H9 (cell line): ENCODE measurements around the gene HSPH1. TPM values are rescaled to one million over a fixed set of nuclear protein-coding genes. Genes with fewer than 3 reads are reported as not detected.

Source experiments
- DNase-seq: peaks from one replicate; pipeline ENCODE4 v3.0.0-alpha.2; 2017
- H2AFZ ChIP-seq: one replicate; pipeline ENCODE4 v1.6.1; 2013; ENCODE audit warnings: mild to moderate bottlenecking, low read length, control low read depth, moderate library complexity
- H2AK5ac ChIP-seq: 2 replicates; pipeline ENCODE4 v1.6.1; 2013; ENCODE audit warnings: low read length, control low read depth, mixed read lengths; ENCODE audit not compliant: insufficient read length
- H2BK120ac ChIP-seq: one replicate; pipeline ENCODE4 v1.6.1; 2013; ENCODE audit warnings: low read depth, mild to moderate bottlenecking, low read length, control low read depth, inconsistent platforms; ENCODE audit not compliant: poor library complexity, severe bottlenecking
- H2BK12ac ChIP-seq: 2 replicates; pipeline ENCODE4 v1.6.1; 2013; ENCODE audit warnings: low read length, control low read depth, mixed read lengths, low read depth; ENCODE audit not compliant: insufficient read length
- H2BK15ac ChIP-seq: 2 replicates; pipeline ENCODE4 v1.6.1; 2013; ENCODE audit warnings: low read depth, low read length, control low read depth
- H2BK20ac ChIP-seq: one replicate; pipeline ENCODE4 v1.6.1; 2013; ENCODE audit warnings: low read depth, mild to moderate bottlenecking, low read length, control low read depth, inconsistent platforms; ENCODE audit not compliant: poor library complexity, severe bottlenecking
- H2BK5ac ChIP-seq: 2 replicates; pipeline ENCODE4 v1.6.1; 2013; ENCODE audit warnings: low read length, control low read depth, mixed read lengths; ENCODE audit not compliant: insufficient read length
- H3K14ac ChIP-seq: 2 replicates; pipeline ENCODE4 v1.6.1; 2013; ENCODE audit warnings: low read length, control low read depth; ENCODE audit not compliant: insufficient read depth
- H3K18ac ChIP-seq: 2 replicates; pipeline ENCODE4 v1.6.1; 2013; ENCODE audit warnings: low read depth, mild to moderate bottlenecking, mixed read lengths, low read length, control low read depth; ENCODE audit not compliant: insufficient read length
- H3K23ac ChIP-seq: 2 replicates; pipeline ENCODE4 v1.6.1; 2013; ENCODE audit warnings: low read length, control low read depth, mixed read lengths, low read depth; ENCODE audit not compliant: insufficient read length
- H3K23me2 ChIP-seq: 2 replicates; pipeline ENCODE4 v1.6.1; 2013; ENCODE audit warnings: low read depth, mild to moderate bottlenecking, mixed read lengths, low read length, control low read depth; ENCODE audit not compliant: insufficient read length, poor library complexity, severe bottlenecking
- H3K27ac ChIP-seq: 2 replicates; pipeline ENCODE4 v1.5.1; 2013; ENCODE audit warnings: low read length, control low read depth, mixed read lengths, low read depth; ENCODE audit not compliant: insufficient read length
- H3K27me3 ChIP-seq: 2 replicates; pipeline ENCODE4 v1.6.1; 2013; ENCODE audit warnings: low read length, control low read depth, inconsistent platforms; ENCODE audit not compliant: insufficient read depth
- H3K4ac ChIP-seq: 2 replicates; pipeline ENCODE4 v1.6.1; 2013; ENCODE audit warnings: low read depth, mild to moderate bottlenecking, control low read depth, inconsistent platforms, low read length, moderate library complexity
- H3K4me1 ChIP-seq: 2 replicates; pipeline ENCODE4 v1.6.1; 2013; ENCODE audit warnings: low read length, control low read depth, inconsistent platforms; ENCODE audit not compliant: insufficient read depth
- H3K4me2 ChIP-seq: 2 replicates; pipeline ENCODE4 v1.6.1; 2013; ENCODE audit warnings: low read length, control low read depth, mixed read lengths; ENCODE audit not compliant: insufficient read length, insufficient read depth
- H3K56ac ChIP-seq: 2 replicates; pipeline ENCODE4 v1.6.1; 2013; ENCODE audit warnings: low read depth, mild to moderate bottlenecking, mixed read lengths, low read length, control low read depth; ENCODE audit not compliant: insufficient read length
- H3K79me1 ChIP-seq: 2 replicates; pipeline ENCODE4 v1.6.1; 2013; ENCODE audit warnings: low read depth, mild to moderate bottlenecking, moderate library complexity, low read length, control low read depth, inconsistent platforms; ENCODE audit not compliant: insufficient read depth, poor library complexity, severe bottlenecking
- H3K79me2 ChIP-seq: 2 replicates; pipeline ENCODE4 v1.6.1; 2013; ENCODE audit warnings: low read length, control low read depth, inconsistent platforms; ENCODE audit not compliant: insufficient read depth
- H3K9ac ChIP-seq: 2 replicates; pipeline ENCODE4 v1.6.1; 2013; ENCODE audit warnings: low read length, control low read depth, mixed read lengths; ENCODE audit not compliant: insufficient read length; ENCODE audit errors: extremely low read depth
- H3K9me3 ChIP-seq: one replicate; pipeline ENCODE4 v1.6.1; 2013; ENCODE audit warnings: low read depth, low read length, inconsistent platforms; ENCODE audit not compliant: control insufficient read depth
- H3T11ph ChIP-seq: one replicate; pipeline ENCODE4 v1.6.1; 2013; ENCODE audit warnings: mild to moderate bottlenecking, low read length, control low read depth, inconsistent platforms
- H4K20me1 ChIP-seq: one replicate; pipeline ENCODE4 v1.6.1; 2013; ENCODE audit not compliant: control insufficient read depth, insufficient read length, insufficient read depth
- H4K5ac ChIP-seq: 2 replicates; pipeline ENCODE4 v1.6.1; 2013; ENCODE audit warnings: low read depth, mild to moderate bottlenecking, mixed read lengths, low read length, control low read depth; ENCODE audit not compliant: insufficient read length
- H4K8ac ChIP-seq: replicated peaks from 2 replicates; pipeline ENCODE4 v1.6.1; 2013; ENCODE audit warnings: low read length, control low read depth, mixed read lengths, low read depth; ENCODE audit not compliant: insufficient read length
- H4K91ac ChIP-seq: 2 replicates; pipeline ENCODE4 v1.6.1; 2013; ENCODE audit warnings: low read depth, mild to moderate bottlenecking, moderate library complexity, mixed read lengths, low read length, control low read depth; ENCODE audit not compliant: insufficient read length
- H3K27ac Mint-ChIP-seq, 3 experiments: 2 replicates in 2 of 3; 3 replicates in 1 of 3; pipeline ENCODE4 v1.8.0; 2020 to 2021; ENCODE audit warnings: mixed read lengths in 3 of 3, mild to moderate bottlenecking in 1 of 3, moderate library complexity in 1 of 3
- H3K27me3 Mint-ChIP-seq: 2 replicates; pipeline ENCODE4 v1.8.0; 2021; ENCODE audit warnings: low read depth, mild to moderate bottlenecking, moderate library complexity, mixed read lengths
- H3K36me3 Mint-ChIP-seq, 3 experiments: 2 replicates in 2 of 3; 3 replicates in 1 of 3; pipeline ENCODE4 v1.8.0; 2020 to 2021; ENCODE audit warnings: low read depth in 3 of 3, mixed read lengths in 3 of 3; ENCODE audit not compliant: insufficient read depth in 1 of 3
- H3K4me1 Mint-ChIP-seq, 2 experiments: 2 replicates each; pipeline ENCODE4 v1.8.0; 2020; ENCODE audit warnings: mixed read lengths in 2 of 2
- H3K4me3 Mint-ChIP-seq, 2 experiments: 2 replicates in 1 of 2; 3 replicates in 1 of 2; pipeline ENCODE4 v1.8.0; 2020 to 2021; ENCODE audit warnings: mild to moderate bottlenecking in 2 of 2, mixed read lengths in 2 of 2, moderate library complexity in 1 of 2
- H3K9me3 Mint-ChIP-seq, 2 experiments: 2 replicates in 1 of 2; 3 replicates in 1 of 2; pipeline ENCODE4 v1.8.0; 2020; ENCODE audit warnings: mild to moderate bottlenecking in 2 of 2, mixed read lengths in 2 of 2, moderate library complexity in 1 of 2
- CTCF ChIP-seq: fragments of 200-600 bp; sonication (generic); conservative IDR thresholded peaks from 3 replicates; pipeline ENCODE4 v1.8.0; 2021; ENCODE audit warnings: antibody characterized with exemption, mild to moderate bottlenecking
- WGBS: extraction: QIAGEN DNeasy Blood & Tissue Kit; methylation state at CpG from one replicate; pipeline ENCODE4 v1.1.7; 2013; ENCODE audit warnings: missing lambda C conversion rate, low lambda C conversion rate, mixed read lengths; ENCODE audit not compliant: insufficient read length; ENCODE audit errors: extremely low coverage; 5-methylcytosine and 5-hydroxymethylcytosine counted together
- total RNA-seq: library from RNA; stranded (reverse); gene quantifications from 2 replicates; pipeline ENCODE4 v1.2.1, GENCODE V29; 2021

HSPH1 gene
- total RNA-seq, 1 experiment from 2014 or later, result 141 TPM

- H3K18ac ChIP-seq, result no peak overlapping the region
- Mint-ChIP-seq H3K4me1 (peaks cover 32% of the 10 kb centered on the region in 2 experiments), H3K4me3 (no peak overlapping the region), H3K27me3 (peaks cover 5% of the 10 kb centered on the region), H3K9me3 (no peaks in the 10 kb centered on the region; a peak in 1 of 5 replicates), H3K36me3 (no peaks in the 10 kb centered on the region; a peak in 1 of 7 replicates), H3K27ac (no peak overlapping the region)
- H3K4me2 ChIP-seq, result no peak overlapping the region
- H3K4ac ChIP-seq, result no peak overlapping the region
- H3K4me1 ChIP-seq, result peaks cover 9% of the 10 kb centered on the region; the same call in 1 of the 2 replicates
- no peak overlapping the region for H4K91ac ChIP-seq
- no peak overlapping the region for H3T11ph ChIP-seq
- no peak overlapping the region for H4K5ac ChIP-seq
- no peak overlapping the region for H3K23ac ChIP-seq
- no CpG with 5 or more reads among the region's 6 CpGs for WGBS
- H3K56ac ChIP-seq, result no peak overlapping the region
- H3K9me3 ChIP-seq, result no peaks in the 10 kb centered on the region
- no peak overlapping the region for H2BK15ac ChIP-seq
- no peaks in the 10 kb centered on the region for H3K27me3 ChIP-seq
- no peak overlapping the region for H2AK5ac ChIP-seq
- H4K8ac ChIP-seq, result no peak overlapping the region
- H3K14ac ChIP-seq, result no peak overlapping the region
- no peaks in the 10 kb centered on the region for H4K20me1 ChIP-seq
- H2AFZ ChIP-seq, result no peak overlapping the region
- H2BK20ac ChIP-seq, result no peak overlapping the region
- DNase-seq, result no peak
- no peaks in the 10 kb centered on the region for H3K79me1 ChIP-seq
- no peak overlapping the region for H2BK120ac ChIP-seq
- H3K27ac ChIP-seq, result no peak overlapping the region
- no peaks in the 10 kb centered on the region for H3K23me2 ChIP-seq
- no peak overlapping the region for H3K9ac ChIP-seq
- no peak overlapping the region for H2BK5ac ChIP-seq
- no peak overlapping the region for H2BK12ac ChIP-seq
- H3K79me2 ChIP-seq, result no peaks in the 10 kb centered on the region
- TF ChIP-seq CTCF, result no peak
These were observed 67.2 kb downstream of the HSPH1 start for GRCh38 chr13:31094331-31095015.
